HCT116 (cell line): Measurements from ENCODE around the gene ABHD12.

ENCODE experiments used
- CEBPB ChIP-seq: IDR thresholded peaks from 2 replicates; pipeline ENCODE4 v1.6.1; 2012; ENCODE audit warnings: low read depth
- EGR1 ChIP-seq: IDR thresholded peaks from 2 replicates; pipeline ENCODE4 v1.6.1; 2012; ENCODE audit warnings: low read depth
- EZH2 ChIP-seq: fragments of 200-600 bp; sonication (generic); IDR thresholded peaks from 2 replicates; pipeline ENCODE4 v1.6.1; 2017; ENCODE audit warnings: antibody characterized with exemption, mixed run types
- JUND ChIP-seq: IDR thresholded peaks from 2 replicates; pipeline ENCODE4 v1.6.1; 2012
- POLR2A ChIP-seq: IDR thresholded peaks from 2 replicates; pipeline ENCODE4 v1.7.0; 2011; ENCODE audit warnings: borderline replicate concordance; ENCODE audit not compliant: insufficient read depth, insufficient read length; ENCODE audit errors: extremely low read depth
- POLR2AphosphoS5 ChIP-seq: IDR thresholded peaks from 2 replicates; pipeline ENCODE4 v1.6.1; 2011; ENCODE audit warnings: mild to moderate bottlenecking, low read depth, low read length, moderate library complexity
- RAD21 ChIP-seq: IDR thresholded peaks from 2 replicates; pipeline ENCODE4 v1.6.1; 2012; ENCODE audit warnings: low read depth, mild to moderate bottlenecking
- SIN3A ChIP-seq: IDR thresholded peaks from 2 replicates; pipeline ENCODE4 v1.6.1; 2012; ENCODE audit warnings: low read depth
- SP1 ChIP-seq: IDR thresholded peaks from 2 replicates; pipeline ENCODE4 v1.6.1; 2012; ENCODE audit warnings: low read depth
- TCF7L2 ChIP-seq: IDR thresholded peaks from 2 replicates; pipeline ENCODE4 v1.7.0; 2011; ENCODE audit warnings: borderline replicate concordance, inconsistent platforms; ENCODE audit not compliant: insufficient read depth, insufficient read length; ENCODE audit errors: extremely low read depth
- YY1 ChIP-seq: IDR thresholded peaks from 2 replicates; pipeline ENCODE4 v1.6.1; 2011; ENCODE audit warnings: low read length, low read depth, moderate library complexity, mild to moderate bottlenecking; ENCODE audit not compliant: insufficient replicate concordance; ENCODE audit errors: extremely low read depth
- TF ChIP-seq, protein P1 (sequence below), 3 experiments: fragments of 200-600 bp in 1 of 3; sonication (generic) in 1 of 3; IDR thresholded peaks in 2 of 3; conservative IDR thresholded peaks in 1 of 3; 2 replicates each; pipeline ENCODE4 v1.5.1; 2012 to 2017; ENCODE audit warnings: low read depth in 2 of 3, low read length in 2 of 3, antibody characterized with exemption in 1 of 3, borderline replicate concordance in 1 of 3, control low read depth in 1 of 3, mild to moderate bottlenecking in 1 of 3, mixed read lengths in 1 of 3, mixed run types in 1 of 3, moderate library complexity in 1 of 3; ENCODE audit not compliant: insufficient read depth in 1 of 3
- TF ChIP-seq, protein P2 (sequence below): IDR thresholded peaks from 2 replicates; pipeline ENCODE4 v1.6.1; 2012
- TF ChIP-seq, protein P3 (sequence below): IDR thresholded peaks from 2 replicates; pipeline ENCODE4 v1.6.1; 2012

DNA sequence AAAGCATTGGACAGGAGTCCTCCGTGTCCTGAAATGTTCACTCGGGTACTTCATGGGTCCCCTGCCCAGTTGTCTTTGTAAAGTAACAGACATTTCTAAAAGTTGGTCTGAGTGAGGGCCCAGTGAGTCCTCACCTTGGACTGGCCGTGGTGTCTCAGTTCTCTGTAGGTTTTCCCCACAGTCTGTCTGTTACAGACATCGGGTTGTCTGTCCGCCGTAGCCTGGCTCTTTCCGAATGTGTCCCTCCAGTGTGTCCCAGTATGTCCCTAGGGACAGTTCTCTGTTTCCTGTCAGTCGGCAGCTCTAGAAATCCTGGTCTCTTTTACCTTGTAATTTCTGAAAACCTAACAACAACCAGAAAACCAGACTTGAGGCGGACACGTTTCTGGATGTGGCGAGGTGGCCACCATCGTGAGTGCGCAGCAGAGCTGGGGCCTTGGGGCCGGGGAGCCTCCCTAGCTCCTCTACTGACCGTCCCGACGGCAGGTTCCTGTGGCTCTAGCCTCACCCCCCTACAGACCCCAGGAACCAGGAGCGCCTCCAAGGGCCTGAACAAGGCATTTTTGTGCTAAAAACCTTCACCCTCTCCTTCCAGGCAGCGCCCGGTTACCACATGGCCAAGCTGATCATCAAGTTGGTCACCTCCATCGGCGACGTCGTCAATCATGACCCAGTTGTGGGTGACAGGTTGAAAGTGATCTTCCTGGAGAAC, 100.6 kb downstream of the ABHD12 start:
- TF ChIP-seq RAD21 (no peak), YY1 (no peak), CEBPB (no peak), EZH2 (no peak), POLR2AphosphoS5 (no peak; the same call in 1 of the 2 replicates), EGR1 (no peak), POLR2A (no peak), SP1 (no peak), JUND (no peak), TCF7L2 (no peak), SIN3A (no peak)
- TF ChIP-seq, protein P1, sequence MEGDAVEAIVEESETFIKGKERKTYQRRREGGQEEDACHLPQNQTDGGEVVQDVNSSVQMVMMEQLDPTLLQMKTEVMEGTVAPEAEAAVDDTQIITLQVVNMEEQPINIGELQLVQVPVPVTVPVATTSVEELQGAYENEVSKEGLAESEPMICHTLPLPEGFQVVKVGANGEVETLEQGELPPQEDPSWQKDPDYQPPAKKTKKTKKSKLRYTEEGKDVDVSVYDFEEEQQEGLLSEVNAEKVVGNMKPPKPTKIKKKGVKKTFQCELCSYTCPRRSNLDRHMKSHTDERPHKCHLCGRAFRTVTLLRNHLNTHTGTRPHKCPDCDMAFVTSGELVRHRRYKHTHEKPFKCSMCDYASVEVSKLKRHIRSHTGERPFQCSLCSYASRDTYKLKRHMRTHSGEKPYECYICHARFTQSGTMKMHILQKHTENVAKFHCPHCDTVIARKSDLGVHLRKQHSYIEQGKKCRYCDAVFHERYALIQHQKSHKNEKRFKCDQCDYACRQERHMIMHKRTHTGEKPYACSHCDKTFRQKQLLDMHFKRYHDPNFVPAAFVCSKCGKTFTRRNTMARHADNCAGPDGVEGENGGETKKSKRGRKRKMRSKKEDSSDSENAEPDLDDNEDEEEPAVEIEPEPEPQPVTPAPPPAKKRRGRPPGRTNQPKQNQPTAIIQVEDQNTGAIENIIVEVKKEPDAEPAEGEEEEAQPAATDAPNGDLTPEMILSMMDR (IDR thresholded peaks at IDR 0.05 in 2 of 3, conservative IDR thresholded peaks at IDR 0.05 in 1 of 3; ENCODE audit: borderline replicate concordance in 1 of 3, insufficient read depth in 1 of 3, low read depth in 2 of 3, low read length in 2 of 3) = no peak
- TF ChIP-seq, protein P2, sequence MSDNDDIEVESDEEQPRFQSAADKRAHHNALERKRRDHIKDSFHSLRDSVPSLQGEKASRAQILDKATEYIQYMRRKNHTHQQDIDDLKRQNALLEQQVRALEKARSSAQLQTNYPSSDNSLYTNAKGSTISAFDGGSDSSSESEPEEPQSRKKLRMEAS = no peak
- TF ChIP-seq, protein P3, sequence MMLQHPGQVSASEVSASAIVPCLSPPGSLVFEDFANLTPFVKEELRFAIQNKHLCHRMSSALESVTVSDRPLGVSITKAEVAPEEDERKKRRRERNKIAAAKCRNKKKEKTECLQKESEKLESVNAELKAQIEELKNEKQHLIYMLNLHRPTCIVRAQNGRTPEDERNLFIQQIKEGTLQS = no peak
